H9 (cell line): ENCODE measurements around the gene ING1. TPM values are rescaled to one million over a fixed set of nuclear protein-coding genes. Genes with fewer than 3 reads are reported as not detected.

Experiments
- DNase-seq: peaks from one replicate; pipeline ENCODE4 v3.0.0-alpha.2; 2017
- H2AFZ ChIP-seq: one replicate; pipeline ENCODE4 v1.6.1; 2013; ENCODE audit warnings: mild to moderate bottlenecking, low read length, control low read depth, moderate library complexity
- H2AK5ac ChIP-seq: 2 replicates; pipeline ENCODE4 v1.6.1; 2013; ENCODE audit warnings: low read length, control low read depth, mixed read lengths; ENCODE audit not compliant: insufficient read length
- H2BK120ac ChIP-seq: one replicate; pipeline ENCODE4 v1.6.1; 2013; ENCODE audit warnings: low read depth, mild to moderate bottlenecking, low read length, control low read depth, inconsistent platforms; ENCODE audit not compliant: poor library complexity, severe bottlenecking
- H2BK12ac ChIP-seq: 2 replicates; pipeline ENCODE4 v1.6.1; 2013; ENCODE audit warnings: low read length, control low read depth, mixed read lengths, low read depth; ENCODE audit not compliant: insufficient read length
- H2BK15ac ChIP-seq: 2 replicates; pipeline ENCODE4 v1.6.1; 2013; ENCODE audit warnings: low read depth, low read length, control low read depth
- H2BK20ac ChIP-seq: one replicate; pipeline ENCODE4 v1.6.1; 2013; ENCODE audit warnings: low read depth, mild to moderate bottlenecking, low read length, control low read depth, inconsistent platforms; ENCODE audit not compliant: poor library complexity, severe bottlenecking
- H2BK5ac ChIP-seq: 2 replicates; pipeline ENCODE4 v1.6.1; 2013; ENCODE audit warnings: low read length, control low read depth, mixed read lengths; ENCODE audit not compliant: insufficient read length
- H3K14ac ChIP-seq: 2 replicates; pipeline ENCODE4 v1.6.1; 2013; ENCODE audit warnings: low read length, control low read depth; ENCODE audit not compliant: insufficient read depth
- H3K18ac ChIP-seq: 2 replicates; pipeline ENCODE4 v1.6.1; 2013; ENCODE audit warnings: low read depth, mild to moderate bottlenecking, mixed read lengths, low read length, control low read depth; ENCODE audit not compliant: insufficient read length
- H3K23ac ChIP-seq: 2 replicates; pipeline ENCODE4 v1.6.1; 2013; ENCODE audit warnings: low read length, control low read depth, mixed read lengths, low read depth; ENCODE audit not compliant: insufficient read length
- H3K23me2 ChIP-seq: 2 replicates; pipeline ENCODE4 v1.6.1; 2013; ENCODE audit warnings: low read depth, mild to moderate bottlenecking, mixed read lengths, low read length, control low read depth; ENCODE audit not compliant: insufficient read length, poor library complexity, severe bottlenecking
- H3K27ac ChIP-seq: 2 replicates; pipeline ENCODE4 v1.5.1; 2013; ENCODE audit warnings: low read length, control low read depth, mixed read lengths, low read depth; ENCODE audit not compliant: insufficient read length
- H3K27me3 ChIP-seq: 2 replicates; pipeline ENCODE4 v1.6.1; 2013; ENCODE audit warnings: low read length, control low read depth, inconsistent platforms; ENCODE audit not compliant: insufficient read depth
- H3K4ac ChIP-seq: 2 replicates; pipeline ENCODE4 v1.6.1; 2013; ENCODE audit warnings: low read depth, mild to moderate bottlenecking, control low read depth, inconsistent platforms, low read length, moderate library complexity
- H3K4me1 ChIP-seq: 2 replicates; pipeline ENCODE4 v1.6.1; 2013; ENCODE audit warnings: low read length, control low read depth, inconsistent platforms; ENCODE audit not compliant: insufficient read depth
- H3K4me2 ChIP-seq: 2 replicates; pipeline ENCODE4 v1.6.1; 2013; ENCODE audit warnings: low read length, control low read depth, mixed read lengths; ENCODE audit not compliant: insufficient read length, insufficient read depth
- H3K56ac ChIP-seq: 2 replicates; pipeline ENCODE4 v1.6.1; 2013; ENCODE audit warnings: low read depth, mild to moderate bottlenecking, mixed read lengths, low read length, control low read depth; ENCODE audit not compliant: insufficient read length
- H3K79me1 ChIP-seq: 2 replicates; pipeline ENCODE4 v1.6.1; 2013; ENCODE audit warnings: low read depth, mild to moderate bottlenecking, moderate library complexity, low read length, control low read depth, inconsistent platforms; ENCODE audit not compliant: insufficient read depth, poor library complexity, severe bottlenecking
- H3K79me2 ChIP-seq: 2 replicates; pipeline ENCODE4 v1.6.1; 2013; ENCODE audit warnings: low read length, control low read depth, inconsistent platforms; ENCODE audit not compliant: insufficient read depth
- H3K9ac ChIP-seq: 2 replicates; pipeline ENCODE4 v1.6.1; 2013; ENCODE audit warnings: low read length, control low read depth, mixed read lengths; ENCODE audit not compliant: insufficient read length; ENCODE audit errors: extremely low read depth
- H3K9me3 ChIP-seq: one replicate; pipeline ENCODE4 v1.6.1; 2013; ENCODE audit warnings: low read depth, low read length, inconsistent platforms; ENCODE audit not compliant: control insufficient read depth
- H3T11ph ChIP-seq: one replicate; pipeline ENCODE4 v1.6.1; 2013; ENCODE audit warnings: mild to moderate bottlenecking, low read length, control low read depth, inconsistent platforms
- H4K20me1 ChIP-seq: one replicate; pipeline ENCODE4 v1.6.1; 2013; ENCODE audit not compliant: control insufficient read depth, insufficient read length, insufficient read depth
- H4K5ac ChIP-seq: 2 replicates; pipeline ENCODE4 v1.6.1; 2013; ENCODE audit warnings: low read depth, mild to moderate bottlenecking, mixed read lengths, low read length, control low read depth; ENCODE audit not compliant: insufficient read length
- H4K8ac ChIP-seq: replicated peaks from 2 replicates; pipeline ENCODE4 v1.6.1; 2013; ENCODE audit warnings: low read length, control low read depth, mixed read lengths, low read depth; ENCODE audit not compliant: insufficient read length
- H4K91ac ChIP-seq: 2 replicates; pipeline ENCODE4 v1.6.1; 2013; ENCODE audit warnings: low read depth, mild to moderate bottlenecking, moderate library complexity, mixed read lengths, low read length, control low read depth; ENCODE audit not compliant: insufficient read length
- H3K27ac Mint-ChIP-seq, 3 experiments: 2 replicates in 2 of 3; 3 replicates in 1 of 3; pipeline ENCODE4 v1.8.0; 2020 to 2021; ENCODE audit warnings: mixed read lengths in 3 of 3, mild to moderate bottlenecking in 1 of 3, moderate library complexity in 1 of 3
- H3K27me3 Mint-ChIP-seq: 2 replicates; pipeline ENCODE4 v1.8.0; 2021; ENCODE audit warnings: low read depth, mild to moderate bottlenecking, moderate library complexity, mixed read lengths
- H3K36me3 Mint-ChIP-seq, 3 experiments: 2 replicates in 2 of 3; 3 replicates in 1 of 3; pipeline ENCODE4 v1.8.0; 2020 to 2021; ENCODE audit warnings: low read depth in 3 of 3, mixed read lengths in 3 of 3; ENCODE audit not compliant: insufficient read depth in 1 of 3
- H3K4me1 Mint-ChIP-seq, 2 experiments: 2 replicates each; pipeline ENCODE4 v1.8.0; 2020; ENCODE audit warnings: mixed read lengths in 2 of 2
- H3K4me3 Mint-ChIP-seq, 2 experiments: 2 replicates in 1 of 2; 3 replicates in 1 of 2; pipeline ENCODE4 v1.8.0; 2020 to 2021; ENCODE audit warnings: mild to moderate bottlenecking in 2 of 2, mixed read lengths in 2 of 2, moderate library complexity in 1 of 2
- H3K9me3 Mint-ChIP-seq, 2 experiments: 2 replicates in 1 of 2; 3 replicates in 1 of 2; pipeline ENCODE4 v1.8.0; 2020; ENCODE audit warnings: mild to moderate bottlenecking in 2 of 2, mixed read lengths in 2 of 2, moderate library complexity in 1 of 2
- WGBS: extraction: QIAGEN DNeasy Blood & Tissue Kit; methylation state at CpG from one replicate; pipeline ENCODE4 v1.1.7; 2013; ENCODE audit warnings: missing lambda C conversion rate, low lambda C conversion rate, mixed read lengths; ENCODE audit not compliant: insufficient read length; ENCODE audit errors: extremely low coverage; 5-methylcytosine and 5-hydroxymethylcytosine counted together
- total RNA-seq: library from RNA; stranded (reverse); gene quantifications from 2 replicates; pipeline ENCODE4 v1.2.1, GENCODE V29; 2021
- TF ChIP-seq, protein P1 (sequence below): fragments of 200-600 bp; sonication (generic); conservative IDR thresholded peaks from 3 replicates; pipeline ENCODE4 v1.8.0; 2021; ENCODE audit warnings: antibody characterized with exemption, mild to moderate bottlenecking

Gene ING1
- total RNA-seq, 1 experiment from 2014 or later = 17.3 TPM

DNA sequence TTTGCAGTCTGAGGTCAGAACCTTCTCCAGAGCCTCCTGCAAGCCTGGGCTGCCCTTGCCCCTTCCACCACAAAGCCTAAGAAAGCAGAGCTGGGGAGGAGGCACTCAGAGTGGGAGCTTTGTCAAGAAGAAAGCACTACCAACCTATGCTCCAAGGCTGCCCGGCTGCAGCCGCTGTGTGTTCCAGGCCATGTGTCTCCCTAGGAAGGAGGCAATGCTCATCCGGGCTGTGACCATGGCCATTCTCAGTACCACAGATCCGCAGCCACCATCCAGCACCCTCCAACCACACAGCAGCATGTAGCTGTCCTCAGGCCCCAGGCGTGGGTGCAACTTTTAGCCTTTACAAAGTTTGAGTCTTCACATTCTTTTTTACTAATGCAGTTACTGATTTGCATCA, 29.6 kb upstream of the ING1 start:
- Histone ChIP-seq H3K23me2 (no peaks in the 10 kb centered on the region), H3K23ac (no peak overlapping the region), H2BK120ac (no peak overlapping the region), H3K4me1 (no peaks in the 10 kb centered on the region), H3K18ac (no peak overlapping the region), H3K79me2 (no peaks in the 10 kb centered on the region), H3K79me1 (no peaks in the 10 kb centered on the region), H2BK15ac (no peak overlapping the region), H2AFZ (no peak overlapping the region), H3K27me3 (no peaks in the 10 kb centered on the region), H3K9me3 (no peaks in the 10 kb centered on the region), H2BK12ac (no peak overlapping the region), H3K9ac (no peak overlapping the region), H4K5ac (no peak overlapping the region), H4K20me1 (no peaks in the 10 kb centered on the region), H2BK20ac (no peak overlapping the region), H3K4me2 (no peak overlapping the region), H3T11ph (no peak overlapping the region), H2AK5ac (no peak overlapping the region), H4K8ac (no peak overlapping the region), H2BK5ac (no peak overlapping the region), H3K27ac (no peak overlapping the region), H3K4ac (no peak overlapping the region), H3K56ac (no peak overlapping the region), H3K14ac (no peak overlapping the region), H4K91ac (no peak overlapping the region)
- H3K9me3 Mint-ChIP-seq = no peaks in the 10 kb centered on the region
- H3K27me3 Mint-ChIP-seq = no peaks in the 10 kb centered on the region
- H3K4me3 Mint-ChIP-seq = no peak overlapping the region
- TF ChIP-seq, protein P1, sequence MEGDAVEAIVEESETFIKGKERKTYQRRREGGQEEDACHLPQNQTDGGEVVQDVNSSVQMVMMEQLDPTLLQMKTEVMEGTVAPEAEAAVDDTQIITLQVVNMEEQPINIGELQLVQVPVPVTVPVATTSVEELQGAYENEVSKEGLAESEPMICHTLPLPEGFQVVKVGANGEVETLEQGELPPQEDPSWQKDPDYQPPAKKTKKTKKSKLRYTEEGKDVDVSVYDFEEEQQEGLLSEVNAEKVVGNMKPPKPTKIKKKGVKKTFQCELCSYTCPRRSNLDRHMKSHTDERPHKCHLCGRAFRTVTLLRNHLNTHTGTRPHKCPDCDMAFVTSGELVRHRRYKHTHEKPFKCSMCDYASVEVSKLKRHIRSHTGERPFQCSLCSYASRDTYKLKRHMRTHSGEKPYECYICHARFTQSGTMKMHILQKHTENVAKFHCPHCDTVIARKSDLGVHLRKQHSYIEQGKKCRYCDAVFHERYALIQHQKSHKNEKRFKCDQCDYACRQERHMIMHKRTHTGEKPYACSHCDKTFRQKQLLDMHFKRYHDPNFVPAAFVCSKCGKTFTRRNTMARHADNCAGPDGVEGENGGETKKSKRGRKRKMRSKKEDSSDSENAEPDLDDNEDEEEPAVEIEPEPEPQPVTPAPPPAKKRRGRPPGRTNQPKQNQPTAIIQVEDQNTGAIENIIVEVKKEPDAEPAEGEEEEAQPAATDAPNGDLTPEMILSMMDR = no peak
- no CpG with 5 or more reads among the region's 5 CpGs for WGBS
- H3K27ac Mint-ChIP-seq = no peak overlapping the region
- no peaks in the 10 kb centered on the region for H3K4me1 Mint-ChIP-seq
- DNase-seq = no peak
- peaks cover 14 to 73% (median 50%) of the 10 kb centered on the region in 3 experiments; a peak in 6 of 7 replicates for H3K36me3 Mint-ChIP-seq
